H9 (cell line): Measurements from ENCODE around the gene KHSRP. TPM values are rescaled to one million over a fixed set of nuclear protein-coding genes. Genes with fewer than 3 reads are reported as not detected.

Experiments
- DNase-seq: peaks from one replicate; pipeline ENCODE4 v3.0.0-alpha.2; 2017
- H2AFZ ChIP-seq: one replicate; pipeline ENCODE4 v1.6.1; 2013; ENCODE audit warnings: mild to moderate bottlenecking, low read length, control low read depth, moderate library complexity
- H2AK5ac ChIP-seq: 2 replicates; pipeline ENCODE4 v1.6.1; 2013; ENCODE audit warnings: low read length, control low read depth, mixed read lengths; ENCODE audit not compliant: insufficient read length
- H2BK120ac ChIP-seq: one replicate; pipeline ENCODE4 v1.6.1; 2013; ENCODE audit warnings: low read depth, mild to moderate bottlenecking, low read length, control low read depth, inconsistent platforms; ENCODE audit not compliant: poor library complexity, severe bottlenecking
- H2BK12ac ChIP-seq: 2 replicates; pipeline ENCODE4 v1.6.1; 2013; ENCODE audit warnings: low read length, control low read depth, mixed read lengths, low read depth; ENCODE audit not compliant: insufficient read length
- H2BK15ac ChIP-seq: 2 replicates; pipeline ENCODE4 v1.6.1; 2013; ENCODE audit warnings: low read depth, low read length, control low read depth
- H2BK20ac ChIP-seq: one replicate; pipeline ENCODE4 v1.6.1; 2013; ENCODE audit warnings: low read depth, mild to moderate bottlenecking, low read length, control low read depth, inconsistent platforms; ENCODE audit not compliant: poor library complexity, severe bottlenecking
- H2BK5ac ChIP-seq: 2 replicates; pipeline ENCODE4 v1.6.1; 2013; ENCODE audit warnings: low read length, control low read depth, mixed read lengths; ENCODE audit not compliant: insufficient read length
- H3K14ac ChIP-seq: 2 replicates; pipeline ENCODE4 v1.6.1; 2013; ENCODE audit warnings: low read length, control low read depth; ENCODE audit not compliant: insufficient read depth
- H3K18ac ChIP-seq: 2 replicates; pipeline ENCODE4 v1.6.1; 2013; ENCODE audit warnings: low read depth, mild to moderate bottlenecking, mixed read lengths, low read length, control low read depth; ENCODE audit not compliant: insufficient read length
- H3K23ac ChIP-seq: 2 replicates; pipeline ENCODE4 v1.6.1; 2013; ENCODE audit warnings: low read length, control low read depth, mixed read lengths, low read depth; ENCODE audit not compliant: insufficient read length
- H3K23me2 ChIP-seq: 2 replicates; pipeline ENCODE4 v1.6.1; 2013; ENCODE audit warnings: low read depth, mild to moderate bottlenecking, mixed read lengths, low read length, control low read depth; ENCODE audit not compliant: insufficient read length, poor library complexity, severe bottlenecking
- H3K27ac ChIP-seq: 2 replicates; pipeline ENCODE4 v1.5.1; 2013; ENCODE audit warnings: low read length, control low read depth, mixed read lengths, low read depth; ENCODE audit not compliant: insufficient read length
- H3K27me3 ChIP-seq: 2 replicates; pipeline ENCODE4 v1.6.1; 2013; ENCODE audit warnings: low read length, control low read depth, inconsistent platforms; ENCODE audit not compliant: insufficient read depth
- H3K4ac ChIP-seq: 2 replicates; pipeline ENCODE4 v1.6.1; 2013; ENCODE audit warnings: low read depth, mild to moderate bottlenecking, control low read depth, inconsistent platforms, low read length, moderate library complexity
- H3K4me1 ChIP-seq: 2 replicates; pipeline ENCODE4 v1.6.1; 2013; ENCODE audit warnings: low read length, control low read depth, inconsistent platforms; ENCODE audit not compliant: insufficient read depth
- H3K4me2 ChIP-seq: 2 replicates; pipeline ENCODE4 v1.6.1; 2013; ENCODE audit warnings: low read length, control low read depth, mixed read lengths; ENCODE audit not compliant: insufficient read length, insufficient read depth
- H3K56ac ChIP-seq: 2 replicates; pipeline ENCODE4 v1.6.1; 2013; ENCODE audit warnings: low read depth, mild to moderate bottlenecking, mixed read lengths, low read length, control low read depth; ENCODE audit not compliant: insufficient read length
- H3K79me1 ChIP-seq: 2 replicates; pipeline ENCODE4 v1.6.1; 2013; ENCODE audit warnings: low read depth, mild to moderate bottlenecking, moderate library complexity, low read length, control low read depth, inconsistent platforms; ENCODE audit not compliant: insufficient read depth, poor library complexity, severe bottlenecking
- H3K79me2 ChIP-seq: 2 replicates; pipeline ENCODE4 v1.6.1; 2013; ENCODE audit warnings: low read length, control low read depth, inconsistent platforms; ENCODE audit not compliant: insufficient read depth
- H3K9ac ChIP-seq: 2 replicates; pipeline ENCODE4 v1.6.1; 2013; ENCODE audit warnings: low read length, control low read depth, mixed read lengths; ENCODE audit not compliant: insufficient read length; ENCODE audit errors: extremely low read depth
- H3K9me3 ChIP-seq: one replicate; pipeline ENCODE4 v1.6.1; 2013; ENCODE audit warnings: low read depth, low read length, inconsistent platforms; ENCODE audit not compliant: control insufficient read depth
- H3T11ph ChIP-seq: one replicate; pipeline ENCODE4 v1.6.1; 2013; ENCODE audit warnings: mild to moderate bottlenecking, low read length, control low read depth, inconsistent platforms
- H4K20me1 ChIP-seq: one replicate; pipeline ENCODE4 v1.6.1; 2013; ENCODE audit not compliant: control insufficient read depth, insufficient read length, insufficient read depth
- H4K5ac ChIP-seq: 2 replicates; pipeline ENCODE4 v1.6.1; 2013; ENCODE audit warnings: low read depth, mild to moderate bottlenecking, mixed read lengths, low read length, control low read depth; ENCODE audit not compliant: insufficient read length
- H4K8ac ChIP-seq: replicated peaks from 2 replicates; pipeline ENCODE4 v1.6.1; 2013; ENCODE audit warnings: low read length, control low read depth, mixed read lengths, low read depth; ENCODE audit not compliant: insufficient read length
- H4K91ac ChIP-seq: 2 replicates; pipeline ENCODE4 v1.6.1; 2013; ENCODE audit warnings: low read depth, mild to moderate bottlenecking, moderate library complexity, mixed read lengths, low read length, control low read depth; ENCODE audit not compliant: insufficient read length
- H3K27ac Mint-ChIP-seq, 3 experiments: 2 replicates in 2 of 3; 3 replicates in 1 of 3; pipeline ENCODE4 v1.8.0; 2020 to 2021; ENCODE audit warnings: mixed read lengths in 3 of 3, mild to moderate bottlenecking in 1 of 3, moderate library complexity in 1 of 3
- H3K27me3 Mint-ChIP-seq: 2 replicates; pipeline ENCODE4 v1.8.0; 2021; ENCODE audit warnings: low read depth, mild to moderate bottlenecking, moderate library complexity, mixed read lengths
- H3K36me3 Mint-ChIP-seq, 3 experiments: 2 replicates in 2 of 3; 3 replicates in 1 of 3; pipeline ENCODE4 v1.8.0; 2020 to 2021; ENCODE audit warnings: low read depth in 3 of 3, mixed read lengths in 3 of 3; ENCODE audit not compliant: insufficient read depth in 1 of 3
- H3K4me1 Mint-ChIP-seq, 2 experiments: 2 replicates each; pipeline ENCODE4 v1.8.0; 2020; ENCODE audit warnings: mixed read lengths in 2 of 2
- H3K4me3 Mint-ChIP-seq, 2 experiments: 2 replicates in 1 of 2; 3 replicates in 1 of 2; pipeline ENCODE4 v1.8.0; 2020 to 2021; ENCODE audit warnings: mild to moderate bottlenecking in 2 of 2, mixed read lengths in 2 of 2, moderate library complexity in 1 of 2
- H3K9me3 Mint-ChIP-seq, 2 experiments: 2 replicates in 1 of 2; 3 replicates in 1 of 2; pipeline ENCODE4 v1.8.0; 2020; ENCODE audit warnings: mild to moderate bottlenecking in 2 of 2, mixed read lengths in 2 of 2, moderate library complexity in 1 of 2
- CTCF ChIP-seq: fragments of 200-600 bp; sonication (generic); conservative IDR thresholded peaks from 3 replicates; pipeline ENCODE4 v1.8.0; 2021; ENCODE audit warnings: antibody characterized with exemption, mild to moderate bottlenecking
- WGBS: extraction: QIAGEN DNeasy Blood & Tissue Kit; methylation state at CpG from one replicate; pipeline ENCODE4 v1.1.7; 2013; ENCODE audit warnings: missing lambda C conversion rate, low lambda C conversion rate, mixed read lengths; ENCODE audit not compliant: insufficient read length; ENCODE audit errors: extremely low coverage; 5-methylcytosine and 5-hydroxymethylcytosine counted together
- total RNA-seq: library from RNA; stranded (reverse); gene quantifications from 2 replicates; pipeline ENCODE4 v1.2.1, GENCODE V29; 2021

The KHSRP gene
- total RNA-seq, 1 experiment from 2014 or later: 602 TPM

DNA sequence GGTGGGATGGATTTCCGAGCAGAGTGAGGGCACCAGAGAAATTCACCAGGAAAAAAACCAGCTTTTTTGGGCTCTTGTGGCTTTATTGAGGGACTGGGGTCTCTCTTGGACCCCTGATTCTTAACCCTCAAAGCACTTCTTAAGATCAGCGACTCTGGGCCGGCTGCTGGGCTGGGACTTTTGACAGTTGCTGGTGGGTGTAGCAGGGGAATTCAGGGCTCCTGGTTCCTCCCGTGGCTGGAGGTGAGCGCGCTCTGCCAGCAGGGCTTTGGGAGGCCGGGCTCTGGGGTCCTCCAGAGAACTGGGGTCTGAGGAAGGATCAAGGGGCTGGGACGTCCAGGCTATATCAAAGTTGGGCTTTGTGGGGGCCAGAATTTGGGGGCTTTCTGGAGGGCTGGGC is 42.8 kb upstream of the KHSRP start:
- Histone ChIP-seq H3K18ac (no peak overlapping the region), H3K4ac (no peak overlapping the region), H3K27me3 (no peaks in the 10 kb centered on the region), H3K14ac (no peak overlapping the region), H3K27ac (no peak overlapping the region), H3K79me1 (no peaks in the 10 kb centered on the region), H2BK12ac (no peak overlapping the region), H3K79me2 (no peaks in the 10 kb centered on the region), H2BK15ac (no peak overlapping the region), H3K4me1 (no peaks in the 10 kb centered on the region), H2AK5ac (no peak overlapping the region), H2BK20ac (no peak overlapping the region), H3T11ph (no peak overlapping the region), H2BK120ac (no peak overlapping the region), H3K4me2 (no peak overlapping the region), H4K20me1 (no peaks in the 10 kb centered on the region), H2BK5ac (no peak overlapping the region), H4K8ac (no peak overlapping the region), H3K9ac (no peak overlapping the region), H3K23ac (no peak overlapping the region), H2AFZ (no peak overlapping the region), H4K91ac (no peak overlapping the region), H3K23me2 (peaks cover 5% of the 10 kb centered on the region), H3K56ac (no peak overlapping the region), H3K9me3 (no peaks in the 10 kb centered on the region), H4K5ac (no peak overlapping the region)
- no peak for TF ChIP-seq CTCF
- Mint-ChIP-seq H3K27ac (no peak overlapping the region), H3K4me1 (peaks cover 17 to 37% of the 10 kb centered on the region in 2 experiments), H3K27me3 (peaks cover 2% of the 10 kb centered on the region), H3K9me3 (no peaks in the 10 kb centered on the region), H3K36me3 (peaks cover 0 to 31% (median 23%) of the 10 kb centered on the region in 3 experiments; a peak in 6 of 7 replicates), H3K4me3 (no peak overlapping the region)
- no CpG with 5 or more reads among the region's 8 CpGs for WGBS
- no peak for DNase-seq
